Muscle of back (tissue), 11 donors: ENCODE results near the gene CPA4. TPM values are rescaled to one million over a fixed set of nuclear protein-coding genes. Genes with fewer than 3 reads are reported as not detected.
A peak's percentile ranks its signal among the peaks of the same experiment; 100 is the strongest.
"Not testable (repeated sequence)": the region's sequence is repeated elsewhere in the genome, so short reads cannot be mapped to it uniquely, and the experiment has no call there.

Experiments used
- DNase-seq, 3 donors: peaks; one replicate each; pipeline versions ENCODE4 v3.0.0 to v3.0.0-alpha.2; 2013
- polyA plus RNA-seq, 10 donors: library from polyadenylated mRNA; unstranded; fragments of 120-200 nt; gene quantifications; one replicate each; pipeline ENCODE4 v1.2.1, GENCODE V29; 2013; ENCODE audit not compliant: insufficient read length in 10 of 10

Gene CPA4
- polyA plus RNA-seq, 10 donors = 1.2 to 5.2 (median 2.1) TPM

- peak in 1 of 3 donors; percentile 80 for DNase-seq
These were observed 6.9 kb downstream of the CPA4 start for GRCh38 chr7:130299866-130300265.

- peak in 1 of 3 donors; percentile 67 for DNase-seq
These were observed 8.6 kb downstream of the CPA4 start for GRCh38 chr7:130301501-130302020.

- DNase-seq = no peak
These were observed 9.7 kb downstream of the CPA4 start for GRCh38 chr7:130302649-130303048.

- no peak for DNase-seq
These were observed 10.2 kb downstream of the CPA4 start for GRCh38 chr7:130303127-130303526.

- DNase-seq = no peak
These were observed 10.6 kb downstream of the CPA4 start for GRCh38 chr7:130303551-130303950.

- no peak for DNase-seq
These were observed 11.0 kb downstream of the CPA4 start for GRCh38 chr7:130303982-130304381.

- DNase-seq = no peak
These were observed 11.9 kb downstream of the CPA4 start for GRCh38 chr7:130304878-130305277.

- DNase-seq = peak in 1 of 3 donors; percentile 52
These were observed 12.6 kb downstream of the CPA4 start for GRCh38 chr7:130305433-130306042.

- DNase-seq = no peak
These were observed 17.0 kb downstream of the CPA4 start for GRCh38 chr7:130309986-130310385.

GRCh38 chr7:130314305-130314704 lies 21.3 kb downstream of the CPA4 start:
- no peak for DNase-seq

- DNase-seq = no peak
These were observed 26.6 kb downstream of the CPA4 start for GRCh38 chr7:130319541-130319940.

- not testable (repeated sequence) for DNase-seq
These were observed 28.7 kb downstream of the CPA4 start for GRCh38 chr7:130321542-130322229.

- no peak for DNase-seq
These were observed 29.7 kb downstream of the CPA4 start for GRCh38 chr7:130322615-130323014.

- DNase-seq = no peak
These were observed 31.5 kb downstream of the CPA4 start for GRCh38 chr7:130324306-130324943.

- DNase-seq = no peak
These were observed 36.7 kb downstream of the CPA4 start for GRCh38 chr7:130329681-130330080.

GRCh38 chr7:130332259-130333053 lies 39.5 kb downstream of the CPA4 start:
- no peak for DNase-seq

- no peak for DNase-seq
These were observed 40.9 kb downstream of the CPA4 start for GRCh38 chr7:130333832-130334231.

GRCh38 chr7:130334274-130334673 lies 41.3 kb downstream of the CPA4 start:
- DNase-seq = peak; percentile 60 to 93 (median 87)

- no peak for DNase-seq
These were observed 44.5 kb downstream of the CPA4 start for GRCh38 chr7:130337410-130337971.

GRCh38 chr7:130338233-130338632 lies 45.3 kb downstream of the CPA4 start:
- no peak for DNase-seq

- no peak for DNase-seq
These were observed 48.9 kb downstream of the CPA4 start for GRCh38 chr7:130341882-130342281.
